Endothelial cell of umbilical vein (primary cell): ENCODE measurements around the gene STAU1. TPM values are rescaled to one million over a fixed set of nuclear protein-coding genes. Genes with fewer than 3 reads are reported as not detected.

Experiments used
- BruUV-seq: library from RNA; stranded (reverse); fragments of 400-500 nt; replicated peaks from 2 replicates; lab custom pipeline; 2021; lab: Mats Ljungman, UMichigan
- CTCF ChIA-PET: fragments of 300-600, 350-600 bp; sonication (Branson Sonifier 250); formaldehyde crosslinking; loops from one replicate; lab custom pipeline; 2021; ENCODE audit warnings: antibody characterized with exemption, inconsistent platforms; lab: Charles Lee
- POLR2A ChIA-PET: fragments of 300-600, 350-600 bp; sonication (Branson Sonifier 250); formaldehyde crosslinking; loops from one replicate; lab custom pipeline; 2021; ENCODE audit warnings: antibody characterized with exemption, inconsistent platforms; lab: Charles Lee
- DNase-seq: peaks from one replicate; pipeline ENCODE4 v3.0.0-alpha.2; 2011; ENCODE audit warnings: low read depth, low spot score
- FAIRE-seq: peaks from 2 replicates; lab custom pipeline; 2011; peaks lifted over from hg19 to GRCh38; lab: Jason Lieb, UNC
- H2AFZ ChIP-seq: 2 replicates; pipeline ENCODE4 v1.6.0; 2012; ENCODE audit warnings: low read depth, low read length, control low read depth, inconsistent platforms
- H3K27ac ChIP-seq: 2 replicates; pipeline ENCODE4 v1.5.1; 2011; ENCODE audit warnings: low read depth, mild to moderate bottlenecking, control low read depth, low read length, moderate library complexity; ENCODE audit not compliant: insufficient read depth
- H3K27me3 ChIP-seq, 2 experiments: 2 replicates each; pipeline versions ENCODE4 v1.6.0 to v1.6.1; 2011; ENCODE audit warnings: low read length in 2 of 2, mixed read lengths in 1 of 2; ENCODE audit not compliant: control insufficient read depth in 2 of 2, insufficient read depth in 2 of 2
- H3K36me3 ChIP-seq, 2 experiments: 2 replicates in 1 of 2; 3 replicates in 1 of 2; pipeline ENCODE4 v1.5.1; 2011; ENCODE audit warnings: low read length in 2 of 2, mild to moderate bottlenecking in 1 of 2, moderate library complexity in 1 of 2; ENCODE audit not compliant: control insufficient read depth in 2 of 2, insufficient read depth in 2 of 2; ENCODE audit errors: extremely low read depth in 1 of 2
- H3K4me1 ChIP-seq: 3 replicates; pipeline ENCODE4 v1.5.1; 2011; ENCODE audit warnings: mild to moderate bottlenecking, low read length; ENCODE audit not compliant: control insufficient read depth, insufficient read depth; ENCODE audit errors: extremely low read depth
- H3K4me2 ChIP-seq: 2 replicates; pipeline ENCODE4 v1.6.1; 2011; ENCODE audit warnings: low read length, control low read depth, mixed read lengths; ENCODE audit not compliant: insufficient read depth
- H3K4me3 ChIP-seq, 3 experiments: fragments of 200-600 bp in 1 of 3; sonication (generic), shearing (Covaris generic) in 1 of 3; replicated peaks in 1 of 3; 2 replicates each; pipeline ENCODE4 v1.5.1; 2011 to 2016; ENCODE audit warnings: control low read depth in 3 of 3, low read length in 3 of 3, mild to moderate bottlenecking in 2 of 3, inconsistent platforms in 1 of 3, low read depth in 1 of 3, moderate library complexity in 1 of 3; ENCODE audit not compliant: insufficient read depth in 1 of 3
- H3K79me2 ChIP-seq: 2 replicates; pipeline ENCODE4 v1.6.0; 2012; ENCODE audit warnings: low read length, inconsistent platforms; ENCODE audit not compliant: control insufficient read depth, insufficient read depth
- H3K9ac ChIP-seq: replicated peaks from 2 replicates; pipeline ENCODE3; 2011; ENCODE audit warnings: low read length, control low read depth; ENCODE audit not compliant: insufficient read depth; ENCODE audit errors: extremely low read depth
- H3K9me1 ChIP-seq: replicated peaks from 3 replicates; pipeline ENCODE4 v1.6.0; 2011; ENCODE audit warnings: mild to moderate bottlenecking, low read length; ENCODE audit not compliant: control insufficient read depth, insufficient read depth; ENCODE audit errors: extremely low read depth
- H3K9me3 ChIP-seq: replicated peaks from 2 replicates; pipeline ENCODE4 v1.5.1; 2012; ENCODE audit warnings: low read length, inconsistent platforms; ENCODE audit not compliant: control insufficient read depth, insufficient read depth
- H4K20me1 ChIP-seq: replicated peaks from 2 replicates; pipeline ENCODE3; 2011; ENCODE audit warnings: mild to moderate bottlenecking, low read length; ENCODE audit not compliant: control insufficient read depth, insufficient read depth; ENCODE audit errors: extremely low read depth
- CTCF ChIP-seq, 2 donors: IDR thresholded peaks; 1 replicate in 1 of 2; 2 replicates in 1 of 2; pipeline ENCODE4 v1.5.1; 2011; ENCODE audit warnings: low read length in 2 of 2, mild to moderate bottlenecking in 2 of 2, moderate library complexity in 2 of 2, control low read depth in 1 of 2, inconsistent platforms in 1 of 2, low read depth in 1 of 2; ENCODE audit not compliant: insufficient read depth in 1 of 2; ENCODE audit errors: extremely low read depth in 1 of 2
- EZH2 ChIP-seq: IDR thresholded peaks from 2 replicates; pipeline ENCODE4 v1.6.1; 2012; ENCODE audit warnings: borderline replicate concordance, low read depth, mild to moderate bottlenecking, moderate library complexity, low read length, inconsistent platforms; ENCODE audit not compliant: severe bottlenecking
- FOS ChIP-seq: IDR thresholded peaks from 2 replicates; pipeline ENCODE4 v1.6.1; 2011; ENCODE audit warnings: mild to moderate bottlenecking, low read length, moderate library complexity, borderline replicate concordance; ENCODE audit not compliant: insufficient read depth
- GATA2 ChIP-seq: IDR thresholded peaks from 2 replicates; pipeline ENCODE4 v1.7.0; 2011; ENCODE audit warnings: low read depth, mild to moderate bottlenecking, moderate library complexity, mixed read lengths, low read length; ENCODE audit not compliant: insufficient read length, insufficient read depth
- JUN ChIP-seq: IDR thresholded peaks from 2 replicates; pipeline ENCODE4 v1.6.1; 2011; ENCODE audit warnings: borderline replicate concordance, low read depth; ENCODE audit not compliant: insufficient read length, insufficient read depth
- MYC ChIP-seq: IDR thresholded peaks from one replicate; pipeline ENCODE4 v1.6.1; 2011; ENCODE audit warnings: mild to moderate bottlenecking, low read depth, low read length
- POLR2A ChIP-seq: IDR thresholded peaks from 2 replicates; pipeline ENCODE4 v1.6.1; 2012; ENCODE audit warnings: low read depth, mild to moderate bottlenecking, control low read depth, low read length
- POLR2AphosphoS5 ChIP-seq: IDR thresholded peaks from 2 replicates; pipeline ENCODE4 v1.6.1; 2012; ENCODE audit warnings: low read depth, mild to moderate bottlenecking, control low read depth, low read length, moderate library complexity; ENCODE audit not compliant: insufficient read depth
- dilution Hi-C: fragments of 300-500 bp; cut with MboI; formaldehyde crosslinking; loops from one replicate; pipeline ENCODE4 v1.15.0; 2019; ENCODE audit warnings: low sequenced_read_pairs; ENCODE audit not compliant: extremely low pct_ligation_motif_present
- intact Hi-C: fragments of 100-400 bp; cut with micrococcal nuclease; formaldehyde crosslinking; loops from one replicate; pipeline ENCODE4 v1.10.0; 2022
- polyA plus RNA-seq, 4 experiments: library from polyadenylated mRNA; depleted of rRNA in 3 of 4; stranded (reverse) in 3 of 4; unstranded in 1 of 4; fragments of >200 nt; gene quantifications; 2 replicates each; pipeline versions ENCODE4 v1.2.1 to v1.2.3, GENCODE V29; 2011 to 2012; ENCODE audit warnings: missing spikeins in 1 of 4
- total RNA-seq: library from RNA; stranded (reverse); gene quantifications from 2 replicates; pipeline ENCODE4 v1.2.3, GENCODE V29; 2021

Gene STAU1
- total and polyA plus RNA-seq, 2 donors (not counting 3 experiments of a cell fraction or from before 2014, with no cell fraction given) = 53.1 to 98.1 TPM

DNA sequence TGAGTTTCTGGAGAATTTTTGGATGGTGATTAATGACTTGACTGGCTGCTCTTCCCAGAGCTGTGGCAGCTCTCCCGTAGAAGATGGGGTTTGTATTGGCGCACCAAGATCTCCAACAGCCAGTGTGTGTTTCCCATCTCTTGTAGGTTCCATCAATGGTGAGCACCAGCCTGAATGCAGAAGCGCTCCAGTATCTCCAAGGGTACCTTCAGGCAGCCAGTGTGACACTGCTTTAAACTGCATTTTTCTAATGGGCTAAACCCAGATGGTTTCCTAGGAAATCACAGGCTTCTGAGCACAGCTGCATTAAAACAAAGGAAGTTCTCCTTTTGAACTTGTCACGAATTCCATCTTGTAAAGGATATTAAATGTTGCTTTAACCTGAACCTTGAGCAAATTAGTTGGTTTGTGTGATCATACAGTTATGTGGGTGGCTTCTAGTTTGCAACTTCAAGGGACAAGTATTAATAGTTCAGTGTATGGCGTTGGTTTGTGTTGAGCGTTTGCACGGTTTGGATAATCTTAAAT, 91.9 kb downstream of the STAU1 start:
- Histone ChIP-seq H3K9me1 (no peaks in the 10 kb centered on the region), H4K20me1 (peaks cover 2% of the 10 kb centered on the region), H3K4me3 (no peak overlapping the region), H3K4me1 (no peaks in the 10 kb centered on the region), H2AFZ (no peak overlapping the region), H3K9me3 (no peaks in the 10 kb centered on the region), H3K27ac (no peak overlapping the region), H3K27me3 (no peaks in the 10 kb centered on the region), H3K36me3 (peaks cover 8 to 33% of the 10 kb centered on the region in 2 experiments), H3K79me2 (peaks cover 10% of the 10 kb centered on the region), H3K9ac (no peak overlapping the region), H3K4me2 (no peak overlapping the region)
- no peak for FAIRE-seq
- no TSS peak for BruUV-seq
- dilution Hi-C loops (no loop called here), intact Hi-C loops (no loop called here)
- no peak for TF ChIP-seq POLR2A
- TF ChIP-seq MYC = no peak
- no peak for TF ChIP-seq FOS
- ChIA-PET CTCF (no interaction called here), POLR2A (no interaction called here)
- DNase-seq = peak; percentile 75

- H3K79me2 ChIP-seq = peaks cover 3% of the 10 kb centered on the region
- DNase-seq (no peak), FAIRE-seq (no peak)
- no peak overlapping the region for H3K27ac ChIP-seq
- no peak overlapping the region for H3K4me3 ChIP-seq
- no peak overlapping the region for H3K9ac ChIP-seq
- intact Hi-C loops (no loop called here), dilution Hi-C loops (no loop called here)
- no peaks in the 10 kb centered on the region for H3K4me1 ChIP-seq
- H3K27me3 ChIP-seq = no peaks in the 10 kb centered on the region
- POLR2A ChIA-PET = no interaction called here
- CTCF ChIA-PET = interaction anchor here (0.6 kb wide), 1 partner anchor 33 kb away, joined by 3 read pairs; no protein-coding TSS in a partner anchor
- peaks cover 2% of the 10 kb centered on the region for H4K20me1 ChIP-seq
- no peak overlapping the region for H3K4me2 ChIP-seq
- TF ChIP-seq FOS = no peak
- TF ChIP-seq MYC = no peak
- TF ChIP-seq JUN = no peak
- TF ChIP-seq POLR2A = no peak
- no peak for TF ChIP-seq CTCF (IDR thresholded peaks at IDR 0.05; ENCODE audit: extremely low read depth in 1 of 2, insufficient read depth in 1 of 2, low read depth in 1 of 2, low read length in 2 of 2)
- TF ChIP-seq POLR2AphosphoS5 = no peak
- TF ChIP-seq EZH2 = no peak
- TF ChIP-seq GATA2 = no peak
- BruUV-seq = no TSS peak
- H3K9me3 ChIP-seq = no peaks in the 10 kb centered on the region
- no peak overlapping the region for H2AFZ ChIP-seq
- H3K9me1 ChIP-seq = no peaks in the 10 kb centered on the region
- peaks cover 15 to 40% of the 10 kb centered on the region in 2 experiments for H3K36me3 ChIP-seq
Observed at GRCh38 chr20:49091762-49092161, 96.4 kb downstream of the STAU1 start.
